Adrenal gland (tissue), 5 donors: Measurements from ENCODE around the gene C21orf91.

Source experiments
- POLR2A ChIP-seq, 2 donors: fragments of 450-650 bp; IDR thresholded peaks; one replicate each; pipeline ENCODE4 v1.6.1; 2017; ENCODE audit warnings: antibody characterized with exemption in 2 of 2, mild to moderate bottlenecking in 2 of 2, moderate library complexity in 1 of 2
- TF ChIP-seq, protein P1 (sequence below), 6 experiments: fragments of 450-650 bp in 4 of 6; fragments of 200-600 bp in 2 of 6; sonication (generic) in 1 of 6; IDR thresholded peaks; 1 replicate in 5 of 6; 2 replicates in 1 of 6; pipeline versions ENCODE4 v1.5.1 to v1.8.0; 2016 to 2021; ENCODE audit warnings: antibody characterized with exemption in 6 of 6, mild to moderate bottlenecking in 2 of 6, moderate library complexity in 1 of 6
- donor health status: DM: no; HTN: no; CAD: no.

DNA sequence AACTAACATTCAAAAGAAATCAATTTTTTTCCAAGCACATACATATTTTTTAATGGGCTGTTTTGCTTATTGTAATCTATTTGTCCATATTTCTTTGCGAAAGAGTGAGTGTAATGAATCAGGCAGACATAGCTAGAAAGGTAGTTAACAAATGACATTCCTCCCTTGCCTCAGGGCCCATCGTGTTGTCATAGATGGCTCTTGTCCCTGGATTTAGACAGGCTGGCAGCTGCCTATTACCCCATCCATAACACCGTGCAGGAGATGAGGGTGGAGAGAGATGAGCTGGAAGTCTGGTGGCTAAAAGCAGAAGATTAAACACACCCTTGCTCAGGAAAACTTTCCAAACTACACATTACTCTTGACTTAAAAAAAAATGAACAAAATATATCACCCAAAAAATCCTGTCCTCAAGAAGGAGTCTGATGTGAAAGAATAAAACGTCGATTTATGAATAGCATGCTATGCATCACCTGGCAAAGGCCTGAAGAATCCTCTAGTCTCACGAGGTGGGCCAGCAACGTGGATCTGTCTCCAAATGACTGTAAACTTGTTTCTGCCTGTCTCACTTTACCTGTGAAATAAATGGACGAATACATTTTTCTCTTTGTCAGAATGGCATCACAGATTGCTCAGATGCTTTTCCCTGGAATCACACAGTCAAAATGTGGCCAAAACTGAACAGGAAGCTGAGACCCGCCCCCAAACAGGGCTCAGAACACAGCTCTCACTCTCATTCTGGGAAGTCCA is 55.7 kb downstream of the C21orf91 start:
- no peak for TF ChIP-seq POLR2A (IDR thresholded peaks at IDR 0.05)
- TF ChIP-seq, protein P1, sequence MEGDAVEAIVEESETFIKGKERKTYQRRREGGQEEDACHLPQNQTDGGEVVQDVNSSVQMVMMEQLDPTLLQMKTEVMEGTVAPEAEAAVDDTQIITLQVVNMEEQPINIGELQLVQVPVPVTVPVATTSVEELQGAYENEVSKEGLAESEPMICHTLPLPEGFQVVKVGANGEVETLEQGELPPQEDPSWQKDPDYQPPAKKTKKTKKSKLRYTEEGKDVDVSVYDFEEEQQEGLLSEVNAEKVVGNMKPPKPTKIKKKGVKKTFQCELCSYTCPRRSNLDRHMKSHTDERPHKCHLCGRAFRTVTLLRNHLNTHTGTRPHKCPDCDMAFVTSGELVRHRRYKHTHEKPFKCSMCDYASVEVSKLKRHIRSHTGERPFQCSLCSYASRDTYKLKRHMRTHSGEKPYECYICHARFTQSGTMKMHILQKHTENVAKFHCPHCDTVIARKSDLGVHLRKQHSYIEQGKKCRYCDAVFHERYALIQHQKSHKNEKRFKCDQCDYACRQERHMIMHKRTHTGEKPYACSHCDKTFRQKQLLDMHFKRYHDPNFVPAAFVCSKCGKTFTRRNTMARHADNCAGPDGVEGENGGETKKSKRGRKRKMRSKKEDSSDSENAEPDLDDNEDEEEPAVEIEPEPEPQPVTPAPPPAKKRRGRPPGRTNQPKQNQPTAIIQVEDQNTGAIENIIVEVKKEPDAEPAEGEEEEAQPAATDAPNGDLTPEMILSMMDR (IDR thresholded peaks at IDR 0.05): no peak
